GM12892 (cell line): Measurements from ENCODE around the gene SSH3.

Source experiments
- POLR2AphosphoS5 ChIP-seq: IDR thresholded peaks from 2 replicates; pipeline ENCODE4 v1.6.1; 2011; ENCODE audit warnings: low read depth, low read length, control low read depth
- TAF1 ChIP-seq: IDR thresholded peaks from 2 replicates; pipeline ENCODE4 v1.6.1; 2011; ENCODE audit warnings: low read depth, mild to moderate bottlenecking, control low read depth, low read length, borderline replicate concordance

DNA sequence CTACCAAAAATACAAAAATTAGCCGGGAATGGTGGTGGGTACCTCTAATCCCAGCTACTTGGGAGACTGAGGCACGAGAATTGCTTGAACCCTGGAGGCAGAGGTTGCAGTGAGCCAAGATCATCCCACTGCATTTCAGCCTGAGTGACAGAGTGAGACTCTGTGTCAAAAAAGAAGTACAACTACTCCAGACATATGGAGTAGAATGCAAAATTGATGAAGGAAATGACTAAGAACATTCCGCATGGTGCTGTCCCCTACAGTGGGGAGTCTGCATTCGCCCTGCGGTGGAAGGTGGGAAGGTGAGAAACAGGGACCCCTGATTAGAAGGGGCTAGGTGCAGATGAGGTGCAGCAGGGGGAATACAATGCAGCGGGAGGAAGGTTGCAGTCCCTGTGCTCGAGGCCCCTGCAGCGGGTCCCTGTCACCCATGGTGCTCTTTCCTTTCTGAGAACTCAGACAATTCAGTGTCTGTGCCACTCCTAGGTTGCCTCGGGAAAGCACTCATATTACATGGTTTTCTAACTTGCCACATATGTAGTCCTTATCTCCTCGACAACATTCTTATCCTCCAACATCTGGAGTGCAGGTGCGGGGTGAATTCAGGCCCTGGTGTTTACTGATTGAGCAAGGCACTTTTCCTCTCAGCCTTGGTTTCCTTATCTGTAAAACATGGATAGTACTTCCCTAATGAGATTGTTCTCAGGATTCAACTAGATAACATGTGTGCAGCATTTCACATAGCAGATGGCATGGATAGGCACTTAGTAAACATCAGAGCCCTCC, 44.8 kb downstream of the SSH3 start:
- TF ChIP-seq TAF1: no peak
- no peak for TF ChIP-seq POLR2AphosphoS5
